Erythroblast (primary cell): ENCODE results near the gene RPS29.

Experiments
- GATA1 ChIP-seq: IDR thresholded peaks from 2 replicates; pipeline ENCODE4 v1.6.1; 2011; ENCODE audit warnings: low read depth, mild to moderate bottlenecking, control low read depth, low read length, moderate library complexity
- POLR2A ChIP-seq: IDR thresholded peaks from 2 replicates; pipeline ENCODE4 v1.6.1; 2011; ENCODE audit warnings: mild to moderate bottlenecking, low read length

- TF ChIP-seq POLR2A (no peak), GATA1 (no peak)
Observed at GRCh38 chr14:49598189-49598484, 12.0 kb upstream of the RPS29 start.
